IMR-90 (cell line): ENCODE measurements around the gene OR52A5.

ENCODE experiments used
- CEBPB ChIP-seq: IDR thresholded peaks from 2 replicates; pipeline ENCODE4 v1.6.1; 2012; ENCODE audit warnings: low read depth, low read length, improper control_type of control experiment
- MAFK ChIP-seq: IDR thresholded peaks from 2 replicates; pipeline ENCODE4 v1.6.1; 2012; ENCODE audit warnings: low read depth, low read length, improper control_type of control experiment
- NFE2L2 ChIP-seq: fragments of 150-350 bp; IDR thresholded peaks from 2 replicates; pipeline ENCODE4 v1.6.1; 2016; ENCODE audit warnings: low read depth, mild to moderate bottlenecking, low read length
- POLR2A ChIP-seq: IDR thresholded peaks from 2 replicates; pipeline ENCODE4 v1.6.1; 2012; ENCODE audit warnings: mild to moderate bottlenecking, low read depth, low read length
- RAD21 ChIP-seq: IDR thresholded peaks from 2 replicates; pipeline ENCODE4 v1.6.1; 2012; ENCODE audit warnings: low read length, improper control_type of control experiment
- RCOR1 ChIP-seq: IDR thresholded peaks from 2 replicates; pipeline ENCODE4 v1.6.1; 2012; ENCODE audit warnings: mild to moderate bottlenecking, low read length, improper control_type of control experiment; ENCODE audit not compliant: insufficient replicate concordance
- SMC3 ChIP-seq: fragments of 150-350 bp; IDR thresholded peaks from 2 replicates; pipeline ENCODE4 v1.6.1; 2016; ENCODE audit warnings: low read depth, mild to moderate bottlenecking, antibody characterized with exemption, low read length, moderate library complexity
- TF ChIP-seq, protein P1 (sequence below): conservative IDR thresholded peaks from 2 replicates; pipeline ENCODE4 v1.5.1; 2012; ENCODE audit warnings: mild to moderate bottlenecking, low read depth, low read length, improper control_type of control experiment
- TF ChIP-seq, protein P2 (sequence below): fragments of 150-350 bp; IDR thresholded peaks from 2 replicates; pipeline ENCODE4 v1.6.1; 2017; ENCODE audit warnings: mild to moderate bottlenecking, antibody characterized with exemption, low read length, low read depth

DNA sequence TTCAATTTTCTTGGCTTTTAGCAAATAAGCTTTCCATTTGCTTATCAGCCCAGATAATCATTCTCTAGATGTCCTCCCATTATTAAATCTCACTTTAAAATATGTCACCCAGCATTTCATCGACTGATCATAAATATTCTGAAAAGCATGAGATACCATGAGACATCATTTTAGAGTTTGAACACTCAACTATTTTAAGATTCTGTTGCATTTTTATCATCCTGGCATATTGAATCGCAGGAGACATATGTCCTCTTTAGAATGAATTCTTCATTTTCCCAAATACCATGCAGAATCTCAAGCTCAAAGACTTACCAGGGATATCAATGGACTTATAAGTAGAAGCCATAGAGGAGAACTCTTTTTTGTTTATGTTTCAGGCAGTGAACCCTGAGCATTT, at the start of gene OR52A5:
- TF ChIP-seq, protein P1, sequence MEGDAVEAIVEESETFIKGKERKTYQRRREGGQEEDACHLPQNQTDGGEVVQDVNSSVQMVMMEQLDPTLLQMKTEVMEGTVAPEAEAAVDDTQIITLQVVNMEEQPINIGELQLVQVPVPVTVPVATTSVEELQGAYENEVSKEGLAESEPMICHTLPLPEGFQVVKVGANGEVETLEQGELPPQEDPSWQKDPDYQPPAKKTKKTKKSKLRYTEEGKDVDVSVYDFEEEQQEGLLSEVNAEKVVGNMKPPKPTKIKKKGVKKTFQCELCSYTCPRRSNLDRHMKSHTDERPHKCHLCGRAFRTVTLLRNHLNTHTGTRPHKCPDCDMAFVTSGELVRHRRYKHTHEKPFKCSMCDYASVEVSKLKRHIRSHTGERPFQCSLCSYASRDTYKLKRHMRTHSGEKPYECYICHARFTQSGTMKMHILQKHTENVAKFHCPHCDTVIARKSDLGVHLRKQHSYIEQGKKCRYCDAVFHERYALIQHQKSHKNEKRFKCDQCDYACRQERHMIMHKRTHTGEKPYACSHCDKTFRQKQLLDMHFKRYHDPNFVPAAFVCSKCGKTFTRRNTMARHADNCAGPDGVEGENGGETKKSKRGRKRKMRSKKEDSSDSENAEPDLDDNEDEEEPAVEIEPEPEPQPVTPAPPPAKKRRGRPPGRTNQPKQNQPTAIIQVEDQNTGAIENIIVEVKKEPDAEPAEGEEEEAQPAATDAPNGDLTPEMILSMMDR = no peak
- TF ChIP-seq MAFK (no peak), RAD21 (no peak), POLR2A (no peak), RCOR1 (no peak), CEBPB (no peak), NFE2L2 (no peak), SMC3 (no peak)
- TF ChIP-seq, protein P2, sequence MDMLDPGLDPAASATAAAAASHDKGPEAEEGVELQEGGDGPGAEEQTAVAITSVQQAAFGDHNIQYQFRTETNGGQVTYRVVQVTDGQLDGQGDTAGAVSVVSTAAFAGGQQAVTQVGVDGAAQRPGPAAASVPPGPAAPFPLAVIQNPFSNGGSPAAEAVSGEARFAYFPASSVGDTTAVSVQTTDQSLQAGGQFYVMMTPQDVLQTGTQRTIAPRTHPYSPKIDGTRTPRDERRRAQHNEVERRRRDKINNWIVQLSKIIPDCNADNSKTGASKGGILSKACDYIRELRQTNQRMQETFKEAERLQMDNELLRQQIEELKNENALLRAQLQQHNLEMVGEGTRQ = no peak
